ENCODE data around the gene GBA3. TPM values are rescaled to one million over a fixed set of nuclear protein-coding genes. Genes with fewer than 3 reads are reported as not detected.

GBA3 gene
- total and polyA plus RNA-seq, 9 donors, result 0.06 to 5.4 (median 0.51) TPM; not detected in 3

GRCh38 chr4:22712105-22712504 lies 19.4 kb downstream of the GBA3 start:
- no peaks in the 10 kb centered on the region for H3K4me1 ChIP-seq (ENCODE audit: insufficient read depth)
- no peak overlapping the region for H3K27ac ChIP-seq
- H3K36me3 ChIP-seq, result no peaks in the 10 kb centered on the region
- 67 to 87% (median 71%) methylated on average over 4 of the region's 4 CpGs for whole genome bisulfite sequencing, 3 donors
- intact Hi-C loops (cut with DNase I), result no loop called here
- TF ChIP-seq EP300 (IDR thresholded peaks at IDR 0.05) (no peak), POLR2A (IDR thresholded peaks at IDR 0.05) (no peak)
- H3K4me3 ChIP-seq, result no peak overlapping the region
- H3K9me3 ChIP-seq, result no peaks in the 10 kb centered on the region
- DNase-seq, result no peak
- no peaks in the 10 kb centered on the region for H3K27me3 ChIP-seq

- no peak for TF ChIP-seq EP300 (IDR thresholded peaks at IDR 0.05)
- TF ChIP-seq POLR2A (IDR thresholded peaks at IDR 0.05), result no peak
- intact Hi-C loops (cut with DNase I), result no loop called here
- Histone ChIP-seq H3K9me3 (no peaks in the 10 kb centered on the region), H3K27ac (no peak overlapping the region), H3K4me3 (no peak overlapping the region), H3K27me3 (no peaks in the 10 kb centered on the region), H3K36me3 (no peaks in the 10 kb centered on the region), H3K4me1 (ENCODE audit: insufficient read depth) (no peaks in the 10 kb centered on the region)
- 66 to 78% (median 67%) methylated on average over 7 of the region's 7 CpGs for WGBS, 3 donors
- DNase-seq, result no peak
These were observed 19.8 kb downstream of the GBA3 start for GRCh38 chr4:22712529-22712928.

GRCh38 chr4:22713841-22714240 lies 21.1 kb downstream of the GBA3 start:
- no peaks in the 10 kb centered on the region for H3K27me3 ChIP-seq
- no peak for DNase-seq
- WGBS, 3 donors, result 74 to 84% (median 83%) methylated on average over 1 of the region's 1 CpG
- no peak overlapping the region for H3K4me3 ChIP-seq
- H3K4me1 ChIP-seq (ENCODE audit: insufficient read depth), result no peaks in the 10 kb centered on the region
- H3K9me3 ChIP-seq, result no peaks in the 10 kb centered on the region
- TF ChIP-seq CTCF (IDR thresholded peaks at IDR 0.05) (no peak), POLR2A (IDR thresholded peaks at IDR 0.05) (no peak), EP300 (IDR thresholded peaks at IDR 0.05) (no peak)
- no peaks in the 10 kb centered on the region for H3K36me3 ChIP-seq
- H3K27ac ChIP-seq, result no peak overlapping the region
- intact Hi-C loops (cut with DNase I), result no loop called here

GRCh38 chr4:22719218-22719617 lies 26.5 kb downstream of the GBA3 start:
- H3K27me3 ChIP-seq, result no peaks in the 10 kb centered on the region
- no peak for TF ChIP-seq POLR2A (IDR thresholded peaks at IDR 0.05)
- TF ChIP-seq EP300 (IDR thresholded peaks at IDR 0.05), result no peak
- TF ChIP-seq CTCF (IDR thresholded peaks at IDR 0.05), result no peak
- no peak overlapping the region for H3K27ac ChIP-seq
- intact Hi-C loops (cut with DNase I), result no loop called here
- H3K4me3 ChIP-seq, result no peak overlapping the region
- H3K36me3 ChIP-seq, result no peaks in the 10 kb centered on the region
- no peak for DNase-seq
- 64 to 80% (median 70%) methylated on average over 3 of the region's 3 CpGs for WGBS, 3 donors
- no peaks in the 10 kb centered on the region for H3K4me1 ChIP-seq (ENCODE audit: insufficient read depth)
- no peaks in the 10 kb centered on the region for H3K9me3 ChIP-seq

GRCh38 chr4:22720091-22720490 lies 27.4 kb downstream of the GBA3 start:
- no peaks in the 10 kb centered on the region for H3K27me3 ChIP-seq
- H3K36me3 ChIP-seq, result no peaks in the 10 kb centered on the region
- no peak overlapping the region for H3K4me3 ChIP-seq
- DNase-seq, result no peak
- intact Hi-C loops (cut with DNase I), result no loop called here
- TF ChIP-seq CTCF (IDR thresholded peaks at IDR 0.05) (no peak), EP300 (IDR thresholded peaks at IDR 0.05) (no peak)
- H3K4me1 ChIP-seq (ENCODE audit: insufficient read depth), result no peaks in the 10 kb centered on the region
- WGBS, 3 donors, result 58 to 73% (median 68%) methylated on average over 2 of the region's 2 CpGs
- H3K9me3 ChIP-seq, result no peaks in the 10 kb centered on the region
- H3K27ac ChIP-seq, result no peak overlapping the region

GRCh38 chr4:22721204-22721603 lies 28.5 kb downstream of the GBA3 start:
- Histone ChIP-seq H3K4me1 (ENCODE audit: insufficient read depth) (no peaks in the 10 kb centered on the region), H3K27me3 (no peaks in the 10 kb centered on the region), H3K9me3 (no peaks in the 10 kb centered on the region), H3K4me3 (no peak overlapping the region), H3K36me3 (no peaks in the 10 kb centered on the region), H3K27ac (no peak overlapping the region)
- intact Hi-C loops (cut with DNase I), result no loop called here
- WGBS, 3 donors, result 61 to 77% (median 67%) methylated on average over 1 of the region's 1 CpG
- TF ChIP-seq POLR2A (IDR thresholded peaks at IDR 0.05) (no peak), EP300 (IDR thresholded peaks at IDR 0.05) (no peak), CTCF (IDR thresholded peaks at IDR 0.05) (no peak)
- DNase-seq, result no peak
